SK-N-SH (cell line): ENCODE results near the gene CCDC141. TPM values are rescaled to one million over a fixed set of nuclear protein-coding genes. Genes with fewer than 3 reads are reported as not detected.

Experiments
- CTCF ChIA-PET: fragments of 300-600, 350-600 bp; formaldehyde crosslinking; extraction: SDS; loops from one replicate; lab custom pipeline; 2021; lab: Yijun Ruan, JAX
- POLR2A ChIA-PET: fragments of 350-600 bp; sonication (Branson Sonifier 250); formaldehyde crosslinking; extraction: SDS; loops from one replicate; lab custom pipeline; 2020; ENCODE audit warnings: antibody characterized with exemption, inconsistent platforms; lab: Yijun Ruan, JAX
- DNase-seq: peaks from one replicate; pipeline ENCODE4 v3.0.0; 2012
- H2AFZ ChIP-seq: fragments of 200-600 bp; sonication (generic); 2 replicates; pipeline ENCODE4 v1.8.1; 2016; ENCODE audit warnings: antibody characterized with exemption, mild to moderate bottlenecking, low read depth
- H3F3A ChIP-seq: fragments of 200-600 bp; sonication (generic); replicated peaks from 2 replicates; pipeline ENCODE3; 2016; ENCODE audit warnings: antibody characterized with exemption, mild to moderate bottlenecking; ENCODE audit not compliant: insufficient read depth
- H3K27ac ChIP-seq, 2 experiments: fragments of 200-500 bp in 1 of 2; fragments of 200-600 bp in 1 of 2; sonication (Bioruptor generic) in 1 of 2; sonication (generic), shearing (Covaris generic) in 1 of 2; 2 replicates each; pipeline versions ENCODE4 v1.5.1 to v1.6.1; 2014 to 2016; ENCODE audit warnings: low read depth in 2 of 2, inconsistent platforms in 1 of 2, low read length in 1 of 2, mild to moderate bottlenecking in 1 of 2, mixed read lengths in 1 of 2
- H3K27me3 ChIP-seq: fragments of 200-600 bp; sonication (generic), shearing (Covaris generic); 2 replicates; pipeline ENCODE4 v1.6.1; 2016; ENCODE audit warnings: mixed run types; ENCODE audit not compliant: insufficient read depth
- H3K36me3 ChIP-seq, 2 experiments: fragments of 200-500 bp in 1 of 2; fragments of 200-600 bp in 1 of 2; sonication (Bioruptor generic) in 1 of 2; sonication (generic) in 1 of 2; replicated peaks in 1 of 2; 2 replicates each; pipeline versions ENCODE3 to v1.5.1; 2014 to 2016; ENCODE audit warnings: low read length in 1 of 2, mild to moderate bottlenecking in 1 of 2; ENCODE audit not compliant: insufficient read depth in 2 of 2, control insufficient read depth in 1 of 2
- H3K4me1 ChIP-seq, 2 experiments: fragments of 200-500 bp in 1 of 2; fragments of 200-600 bp in 1 of 2; sonication (Bioruptor generic) in 1 of 2; sonication (generic), shearing (Covaris generic) in 1 of 2; 2 replicates each; pipeline versions ENCODE4 v1.5.1 to v1.6.1; 2014 to 2016; ENCODE audit warnings: low read depth in 1 of 2, low read length in 1 of 2, mixed run types in 1 of 2; ENCODE audit not compliant: insufficient read depth in 2 of 2, control insufficient read depth in 1 of 2
- H3K4me2 ChIP-seq: fragments of 200-600 bp; sonication (generic), shearing (Covaris generic); 2 replicates; pipeline ENCODE4 v1.6.1; 2017; ENCODE audit warnings: mixed run types
- H3K4me3 ChIP-seq, 2 experiments: fragments of 200-500 bp in 1 of 2; fragments of 200-600 bp in 1 of 2; sonication (Bioruptor generic) in 1 of 2; sonication (generic), shearing (Covaris generic) in 1 of 2; 2 replicates each; pipeline versions ENCODE4 v1.5.1 to v1.8.1; 2014 to 2016; ENCODE audit warnings: low read depth in 2 of 2, inconsistent platforms in 1 of 2, low read length in 1 of 2, mild to moderate bottlenecking in 1 of 2, mixed read lengths in 1 of 2, moderate library complexity in 1 of 2
- H3K79me2 ChIP-seq: fragments of 200-600 bp; sonication (generic); 2 replicates; pipeline ENCODE4 v1.8.1; 2017; ENCODE audit warnings: mild to moderate bottlenecking; ENCODE audit not compliant: insufficient read depth
- H3K9ac ChIP-seq: fragments of 200-600 bp; sonication (generic); 2 replicates; pipeline ENCODE4 v1.6.1; 2017; ENCODE audit warnings: mixed run types
- H3K9me2 ChIP-seq: fragments of 200-600 bp; sonication (generic); 2 replicates; pipeline ENCODE4 v1.6.1; 2017; ENCODE audit warnings: mixed run types
- H3K9me3 ChIP-seq: fragments of 200-600 bp; sonication (generic); 2 replicates; pipeline ENCODE4 v1.6.1; 2017; ENCODE audit warnings: mixed run types, mild to moderate bottlenecking, moderate library complexity
- H4K20me1 ChIP-seq: fragments of 200-600 bp; sonication (generic); 2 replicates; pipeline ENCODE4 v1.6.1; 2017; ENCODE audit warnings: mild to moderate bottlenecking, mixed run types; ENCODE audit not compliant: insufficient read depth
- CHD2 ChIP-seq: fragments of 150-350 bp; IDR thresholded peaks from 2 replicates; pipeline ENCODE4 v1.6.1; 2018; ENCODE audit warnings: low read length; ENCODE audit not compliant: partially characterized antibody
- CTCF ChIP-seq: fragments of 200-600 bp; sonication (generic); IDR thresholded peaks from 2 replicates; pipeline ENCODE4 v1.6.1; 2017; ENCODE audit warnings: antibody characterized with exemption, mild to moderate bottlenecking, moderate library complexity
- EZH2phosphoT487 ChIP-seq: fragments of 200-600 bp; sonication (generic); IDR thresholded peaks from 2 replicates; pipeline ENCODE4 v1.6.1; 2017; ENCODE audit warnings: low read depth, mixed run types, mild to moderate bottlenecking, antibody characterized with exemption, moderate library complexity, borderline replicate concordance
- GATA2 ChIP-seq: sonication (generic); formaldehyde crosslinking; IDR thresholded peaks from 2 replicates; pipeline ENCODE4 v1.5.0; 2020; ENCODE audit warnings: mild to moderate bottlenecking, missing genetic modification reagents
- IRF3 ChIP-seq: fragments of 150-350 bp; IDR thresholded peaks from 2 replicates; pipeline ENCODE4 v1.6.1; 2016; ENCODE audit warnings: mild to moderate bottlenecking, low read depth, low read length
- MXI1 ChIP-seq: IDR thresholded peaks from 2 replicates; pipeline ENCODE4 v1.6.1; 2012; ENCODE audit warnings: mild to moderate bottlenecking, low read depth, low read length, improper control_type of control experiment
- NFIC ChIP-seq: IDR thresholded peaks from 2 replicates; pipeline ENCODE4 v1.4.0; 2012; ENCODE audit warnings: borderline replicate concordance
- PBX3 ChIP-seq: IDR thresholded peaks from 2 replicates; pipeline ENCODE4; 2012
- REST ChIP-seq: IDR thresholded peaks from 2 replicates; pipeline ENCODE4 v1.6.1; 2012; ENCODE audit warnings: mild to moderate bottlenecking, low read depth, low read length, moderate library complexity
- RFX5 ChIP-seq: IDR thresholded peaks from 2 replicates; pipeline ENCODE4 v1.6.1; 2012; ENCODE audit warnings: mild to moderate bottlenecking, improper control_type of control experiment, low read length
- TCF12 ChIP-seq: IDR thresholded peaks from 2 replicates; pipeline ENCODE4 v1.4.0; 2012
- USF2 ChIP-seq: fragments of 150-350 bp; IDR thresholded peaks from 2 replicates; pipeline ENCODE4 v1.6.1; 2017; ENCODE audit warnings: antibody characterized with exemption, low read length, low read depth, borderline replicate concordance
- WGBS: methylation state at CpG from one replicate; pipeline ENCODE4 v1.1.6; 2017; ENCODE audit warnings: low lambda C conversion rate; 5-methylcytosine and 5-hydroxymethylcytosine counted together
- polyA plus RNA-seq, 3 experiments: library from polyadenylated mRNA; depleted of rRNA; stranded (reverse); fragments of >200 nt; gene quantifications; 2 replicates each; pipeline ENCODE4 v1.2.3, GENCODE V29; 2012

The CCDC141 gene
- polyA plus RNA-seq, 1 of the 3 experiments (the other 2 are of a cell fraction) = 0.02 TPM

GRCh38 chr2:178859730-178860129, 190.2 kb downstream of the CCDC141 start (continued):
- TF ChIP-seq CTCF (no peak), CHD2 (peak; percentile 25), MXI1 (no peak), NFIC (peak; percentile 22; the same call in 1 of the 2 replicates), EZH2phosphoT487 (no peak), TCF12 (peak; percentile 54), USF2 (no peak), GATA2 (no peak; the same call in 1 of the 2 replicates), IRF3 (no peak), REST (no peak)

GRCh38 chr2:178858896-178859625, 190.9 kb downstream of the CCDC141 start:
- Histone ChIP-seq H3K9me2 (no peaks in the 10 kb centered on the region), H3K27ac (peak overlapping the region in 1 of 2 experiments; percentile 40; a peak in 1 of 4 replicates), H3K79me2 (no peaks in the 10 kb centered on the region), H3K36me3 (no peaks in the 10 kb centered on the region), H3K4me2 (no peak overlapping the region), H3K9me3 (no peaks in the 10 kb centered on the region), H3K9ac (no peak overlapping the region), H3K4me3 (no peak overlapping the region), H2AFZ (no peak overlapping the region), H4K20me1 (no peaks in the 10 kb centered on the region), H3F3A (peaks cover 7% of the 10 kb centered on the region), H3K27me3 (no peaks in the 10 kb centered on the region), H3K4me1 (peaks cover 6 to 7% of the 10 kb centered on the region in 2 experiments)
- POLR2A ChIA-PET = no interaction called here
- CTCF ChIA-PET = interaction anchor here (0.6 to 1.6 kb wide), 6 partner anchors 14 to 270 kb away, joined by 3 read pairs; no protein-coding TSS in a partner anchor
- WGBS = 70% methylated on average over 4 of the region's 4 CpGs
- no peak for DNase-seq
- TF ChIP-seq PBX3 (peak; percentile 43; the same call in 1 of the 2 replicates), RFX5 (no peak)
